Vagina (tissue), 2 donors: ENCODE data around the gene CITED4.

Source experiments
- CTCF ChIP-seq, 3 experiments: fragments of 450-650 bp in 2 of 3; fragments of 200-600 bp in 1 of 3; sonication (generic) in 1 of 3; IDR thresholded peaks; one replicate each; pipeline ENCODE4 v1.5.1; 2017 to 2019; ENCODE audit warnings: antibody characterized with exemption in 3 of 3, mild to moderate bottlenecking in 2 of 3, moderate library complexity in 2 of 3
- POLR2A ChIP-seq, 2 donors: fragments of 450-650 bp; IDR thresholded peaks; one replicate each; pipeline ENCODE4 v1.6.1; 2017; ENCODE audit warnings: antibody characterized with exemption in 2 of 2, mild to moderate bottlenecking in 2 of 2, moderate library complexity in 2 of 2
- POLR2AphosphoS5 ChIP-seq, 2 donors: sonication (generic); formaldehyde crosslinking; IDR thresholded peaks; one replicate each; pipeline ENCODE4 v1.9.0; 2017; ENCODE audit warnings: antibody characterized with exemption in 2 of 2, mild to moderate bottlenecking in 2 of 2, low read depth in 1 of 2; ENCODE audit not compliant: insufficient read depth in 1 of 2

- TF ChIP-seq CTCF (IDR thresholded peaks at IDR 0.05), result no peak
- TF ChIP-seq POLR2A (IDR thresholded peaks at IDR 0.05), result no peak
- no peak for TF ChIP-seq POLR2AphosphoS5 (IDR thresholded peaks at IDR 0.05; ENCODE audit: insufficient read depth in 1 of 2, low read depth in 1 of 2)
Measured at GRCh38 chr1:40906781-40907400, 44.7 kb upstream of the CITED4 start.
